GM21576 (cell line): ENCODE measurements around the gene PLAC8L1.
"Not testable (repeated sequence)": the region's sequence is repeated elsewhere in the genome, so short reads cannot be mapped to it uniquely, and the experiment has no call there.

Experiments used
- ATAC-seq: cut with Tn5 transposase; IDR thresholded peaks from one replicate; pipeline ENCODE4 v1.9.1; 2021; ENCODE audit warnings: mild to moderate bottlenecking, moderate library complexity; ENCODE audit not compliant: unreplicated experiment

PLAC8L1 gene, protein sequence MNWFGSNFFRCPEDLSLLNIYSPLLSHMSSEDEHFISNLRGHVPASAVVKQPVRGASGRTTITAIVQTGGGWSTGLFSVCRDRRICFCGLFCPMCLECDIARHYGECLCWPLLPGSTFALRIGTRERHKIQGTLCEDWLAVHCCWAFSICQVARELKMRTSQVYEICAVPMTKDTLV

DNA sequence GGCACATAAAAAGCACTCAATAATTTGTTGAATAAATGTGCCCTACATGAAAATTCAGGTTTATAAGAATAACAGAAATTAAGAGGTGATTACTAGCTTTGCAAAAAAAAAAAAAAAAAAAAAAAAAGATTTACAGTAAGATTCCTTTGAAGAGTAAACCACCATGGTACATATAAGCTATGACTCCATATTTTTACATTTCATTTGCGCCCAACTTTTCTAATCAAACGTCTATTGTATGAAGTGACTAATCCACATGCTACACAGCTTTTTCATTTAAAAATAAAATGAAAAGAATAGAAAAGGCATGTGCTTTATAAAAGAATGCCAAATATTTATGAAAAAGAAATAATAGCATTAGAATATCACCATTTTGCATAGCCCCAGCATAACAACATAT lies at the start of gene PLAC8L1:
Gene PLAC8L1 (minus strand): TSS at position 101 of the 400 bp plus-strand sequence. CDS start 1,266 bp downstream, outside the sequence.
- ATAC-seq = no peak

DNA sequence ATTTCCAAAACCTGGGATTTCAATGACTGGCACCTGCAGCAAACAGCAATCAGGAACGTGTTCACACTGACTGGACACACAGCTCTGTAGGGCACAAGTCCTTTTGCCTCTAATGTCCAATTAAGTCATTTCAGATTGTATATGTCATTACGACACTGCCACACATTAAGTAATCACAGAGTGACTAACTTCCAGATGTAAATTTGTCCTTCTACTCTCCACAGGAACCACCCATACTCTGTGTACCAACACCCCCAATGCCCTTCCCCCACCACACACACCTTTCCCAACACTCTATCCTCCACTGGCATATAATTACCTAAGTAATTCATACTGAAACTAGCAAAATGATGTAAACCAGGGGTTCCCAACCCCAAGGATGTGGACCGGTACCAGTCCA lies 46.6 kb upstream of the PLAC8L1 start:
- no peak for ATAC-seq

DNA sequence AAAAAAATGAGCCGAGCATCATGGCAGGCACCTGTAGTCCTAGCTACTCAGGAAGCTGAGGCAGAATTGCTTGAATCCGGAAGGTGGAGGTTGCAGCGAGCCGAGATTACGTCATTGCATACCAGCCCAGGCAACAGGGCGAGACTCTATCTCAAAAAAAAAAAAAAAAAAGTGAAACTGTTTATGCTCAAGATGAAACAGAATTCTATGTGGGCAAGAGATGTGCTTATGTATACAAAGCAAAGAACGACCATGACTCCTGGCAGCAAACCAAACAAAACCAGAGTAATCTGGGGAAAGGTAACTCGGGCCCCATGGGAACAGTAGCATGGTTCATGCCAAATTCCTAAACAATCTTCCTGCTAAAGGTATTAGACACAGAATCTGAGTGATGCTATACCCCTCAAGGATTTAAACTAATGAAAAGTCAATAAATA lies 32.6 kb upstream of the PLAC8L1 start:
- ATAC-seq = no peak

DNA sequence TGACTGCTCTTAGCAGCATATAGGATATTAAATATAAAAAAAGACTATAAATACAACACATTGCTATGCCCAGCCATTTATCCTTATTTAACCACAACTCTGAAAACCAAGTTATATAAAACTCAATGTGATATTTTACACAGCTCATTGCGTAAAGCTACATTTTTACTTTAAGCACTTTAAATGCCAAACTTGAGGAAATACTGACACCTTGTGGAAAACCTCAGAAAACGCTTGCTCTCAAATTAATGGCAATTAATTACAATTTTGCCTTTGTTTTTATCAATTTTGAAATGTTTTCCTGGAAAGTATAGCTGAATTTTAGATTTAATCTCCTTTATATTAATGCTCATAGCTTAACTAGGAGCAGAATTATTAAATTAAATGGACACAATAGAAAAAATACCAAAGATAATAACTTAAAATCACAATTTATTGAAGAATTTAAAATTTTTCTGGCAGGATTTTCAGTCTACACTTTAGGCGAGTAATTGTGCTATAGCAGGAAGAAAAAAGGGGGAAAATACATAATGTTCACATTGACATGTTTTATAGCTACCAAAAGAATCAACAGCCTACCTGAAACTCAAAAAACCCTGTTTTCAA lies 25.2 kb upstream of the PLAC8L1 start:
- no peak for ATAC-seq

DNA sequence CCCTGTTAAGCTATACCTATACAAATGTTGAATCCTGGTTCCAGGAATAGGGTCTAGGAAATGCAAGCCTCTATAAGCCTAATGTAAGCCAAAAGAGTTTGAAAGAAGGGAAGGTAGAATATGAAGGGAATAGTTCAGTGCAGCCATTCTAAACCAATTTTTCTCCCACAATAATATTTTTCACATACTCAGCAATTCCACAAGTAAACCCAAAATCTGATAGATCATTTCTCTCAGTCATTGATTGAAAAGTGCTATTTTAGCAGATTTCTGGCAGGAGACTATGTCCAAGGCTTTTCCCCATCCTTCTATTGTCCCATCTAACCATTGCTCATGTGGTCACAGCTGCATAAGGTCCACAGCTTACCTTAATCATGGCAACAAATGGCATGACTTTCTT lies 20.7 kb upstream of the PLAC8L1 start:
- no peak for ATAC-seq

DNA sequence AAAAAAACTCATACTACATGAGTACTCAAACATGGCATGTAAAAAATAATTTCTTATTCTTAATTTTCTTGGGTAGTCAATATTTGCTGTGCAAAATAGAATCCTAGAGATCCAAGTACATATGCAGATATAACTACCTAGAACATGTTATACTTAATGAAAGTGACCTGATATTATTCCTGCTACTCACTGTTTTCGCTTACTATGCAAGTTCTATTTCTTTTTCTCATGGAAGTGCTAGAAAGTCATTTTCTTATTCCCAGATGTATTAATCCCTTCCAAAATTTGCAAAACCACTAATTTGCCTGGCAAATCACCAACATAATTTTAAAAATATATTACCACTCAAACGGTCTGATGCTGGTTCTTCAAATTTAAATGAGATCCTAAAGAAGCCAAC lies 19.2 kb upstream of the PLAC8L1 start:
- ATAC-seq = no peak

DNA sequence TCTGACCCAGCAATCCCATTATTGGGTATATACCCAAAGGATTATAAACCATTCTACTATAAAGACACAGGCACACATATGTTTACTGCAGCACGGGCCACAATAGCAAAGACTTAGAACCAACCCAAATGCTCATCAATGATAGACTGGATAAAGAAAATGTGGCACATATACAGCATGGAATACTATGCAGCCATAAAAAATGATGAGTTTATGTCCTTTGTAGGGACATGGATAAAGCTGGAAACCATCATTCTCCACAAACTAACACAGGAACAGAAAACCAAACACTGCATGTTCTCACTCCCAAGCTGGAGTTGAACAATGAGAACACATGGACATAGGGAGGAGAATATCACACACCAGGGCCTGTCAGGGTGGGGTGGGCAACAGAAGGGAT lies 16.1 kb upstream of the PLAC8L1 start:
- not testable (repeated sequence) for ATAC-seq

DNA sequence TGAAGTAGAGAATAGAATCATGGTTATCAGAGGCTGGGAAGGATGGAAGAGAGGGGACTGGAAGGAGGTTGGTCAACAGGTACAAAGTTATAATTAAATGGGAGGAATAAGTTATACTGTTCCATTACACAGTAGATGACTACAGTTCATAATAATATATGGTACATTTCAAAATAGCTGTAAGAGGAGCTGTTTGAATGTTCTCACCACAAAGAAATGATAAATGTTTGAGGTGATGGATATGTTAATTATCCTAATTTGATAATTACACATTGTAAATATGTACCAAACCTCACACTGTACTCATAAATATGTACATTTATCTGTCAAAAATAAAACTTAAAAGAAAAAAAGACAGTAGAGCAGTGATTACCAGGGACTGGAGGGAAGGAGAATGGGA lies 12.9 kb upstream of the PLAC8L1 start:
- ATAC-seq = no peak

DNA sequence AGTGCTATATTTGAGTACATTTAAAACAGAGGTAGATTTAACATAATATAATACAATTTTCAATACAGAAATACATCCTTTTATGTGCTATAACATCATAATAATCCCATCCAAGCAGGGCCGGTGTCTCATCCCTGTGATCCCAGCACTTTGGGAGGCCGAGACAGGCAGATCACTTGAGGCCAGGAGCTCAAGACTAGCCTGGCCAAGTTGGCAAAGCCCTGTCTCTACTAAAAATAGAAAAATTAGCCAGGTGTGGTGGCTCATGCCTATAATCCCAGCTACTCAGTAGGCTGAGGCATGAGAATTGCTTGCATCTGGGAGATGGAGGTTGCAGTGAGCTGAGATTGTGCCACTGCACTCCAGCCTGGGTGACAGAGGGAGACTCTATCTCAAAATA lies 11.8 kb upstream of the PLAC8L1 start:
- ATAC-seq = not testable (repeated sequence)

DNA sequence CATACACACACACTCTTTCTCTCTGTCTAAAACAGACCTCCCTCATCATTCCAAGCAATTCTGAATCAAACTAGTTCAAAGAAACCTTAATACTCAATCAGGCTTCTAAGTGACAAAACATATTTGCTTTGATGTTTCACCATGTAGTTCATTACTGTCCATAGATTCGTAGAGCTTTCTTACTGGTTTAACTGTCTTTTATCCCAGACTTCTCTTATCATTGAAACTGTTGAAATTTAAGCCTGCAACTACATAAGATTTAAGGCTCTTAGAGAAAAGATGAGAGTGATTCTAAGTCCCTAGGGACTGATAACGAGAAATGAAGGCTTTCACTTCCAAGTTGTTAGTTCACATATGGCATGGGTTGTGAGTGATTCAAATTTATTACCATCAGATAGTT lies 11.0 kb upstream of the PLAC8L1 start:
- no peak for ATAC-seq

DNA sequence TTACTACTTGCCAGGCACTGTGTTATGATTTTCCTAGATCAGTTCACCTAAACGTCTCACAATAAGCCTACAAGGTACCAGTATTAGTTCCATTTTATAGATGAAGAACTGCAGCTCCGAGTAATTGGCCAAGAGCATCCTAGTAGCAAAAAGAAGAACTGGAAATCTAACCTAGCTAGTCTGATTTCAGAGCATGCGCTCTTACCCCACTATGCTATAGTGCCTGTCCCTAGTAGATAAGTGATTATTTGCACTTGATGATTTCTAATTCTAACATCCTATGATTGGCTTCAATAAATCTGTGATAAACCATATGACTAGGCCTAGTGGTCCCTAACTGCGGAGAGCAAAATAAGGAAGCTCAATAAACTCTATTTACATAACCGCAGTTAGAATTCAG lies 7.1 kb upstream of the PLAC8L1 start:
- no peak for ATAC-seq

DNA sequence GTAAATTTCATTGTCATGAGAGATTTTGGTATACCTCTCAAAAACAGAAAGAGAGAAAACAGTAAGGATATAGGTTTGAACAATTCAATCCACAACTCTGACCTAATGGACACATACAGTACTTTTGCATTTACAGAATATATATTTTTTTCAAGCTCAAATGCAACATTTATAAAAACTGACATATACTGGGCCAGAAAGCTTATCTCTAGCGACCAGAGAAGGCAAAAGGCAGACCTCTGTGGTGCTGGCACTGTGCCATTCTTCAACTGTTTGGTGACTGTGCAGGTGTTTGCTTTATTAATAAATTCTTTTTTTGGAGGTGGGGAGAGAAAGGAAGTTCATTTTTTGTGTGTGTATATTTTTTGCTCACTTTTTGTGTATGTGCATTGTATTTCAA lies 6.0 kb upstream of the PLAC8L1 start:
- no peak for ATAC-seq

DNA sequence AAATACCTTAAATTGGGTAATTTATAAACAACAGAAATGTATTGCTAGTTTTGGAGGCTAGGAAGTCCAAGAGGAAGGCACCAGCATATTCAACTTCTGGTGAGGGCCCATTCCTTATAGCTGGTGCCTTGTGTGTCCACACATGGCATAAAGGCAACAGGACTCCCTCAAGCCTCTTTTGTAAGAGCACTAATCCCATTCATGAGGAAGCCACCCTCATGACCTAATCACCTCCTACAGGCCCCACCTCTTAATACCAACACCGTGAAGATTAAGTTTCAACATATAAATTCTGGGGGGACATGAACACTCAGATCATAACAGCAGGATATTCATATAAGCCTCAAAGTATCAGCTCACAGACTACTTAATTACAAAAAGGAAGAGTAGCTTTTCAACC lies 4.0 kb upstream of the PLAC8L1 start:
- ATAC-seq = no peak

DNA sequence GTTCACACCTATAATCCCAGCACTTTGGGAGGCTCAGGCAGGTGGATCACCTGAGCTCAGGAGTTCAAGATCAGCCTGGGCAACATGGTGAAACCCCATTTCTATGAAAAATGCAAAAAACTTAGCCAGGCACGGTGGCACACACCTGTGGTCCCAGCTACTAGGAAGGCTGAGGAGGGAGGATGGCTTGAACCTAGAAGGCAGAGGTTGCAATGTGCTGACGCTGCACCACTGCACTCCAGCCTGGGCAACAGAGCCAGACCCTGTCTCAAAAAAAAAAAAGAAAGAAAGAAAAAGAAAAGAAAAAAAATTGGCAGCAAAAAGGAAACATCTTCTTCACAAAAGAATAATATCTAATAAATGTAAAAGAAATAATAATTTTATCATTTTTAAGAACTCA lies 3.5 kb upstream of the PLAC8L1 start:
- ATAC-seq = not testable (repeated sequence)

DNA sequence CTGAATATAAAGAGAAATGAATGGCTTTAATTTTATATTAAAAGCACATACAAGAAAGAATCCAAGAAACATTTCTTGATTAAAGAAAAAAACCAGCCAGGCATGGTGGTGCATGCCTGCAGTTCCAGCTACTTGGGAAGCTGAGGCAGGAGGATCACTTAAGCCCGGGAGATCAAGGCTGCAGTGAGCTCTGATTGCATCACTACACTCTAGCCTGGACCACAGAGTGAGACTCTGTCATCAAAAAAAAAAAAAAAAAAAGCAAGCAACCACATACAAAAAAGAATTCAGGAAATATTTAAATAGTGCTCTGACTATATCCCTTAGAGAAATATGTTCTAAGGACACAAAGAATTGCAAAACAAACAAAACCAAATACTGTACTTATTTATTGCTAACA lies 2.5 kb upstream of the PLAC8L1 start:
- no peak for ATAC-seq

DNA sequence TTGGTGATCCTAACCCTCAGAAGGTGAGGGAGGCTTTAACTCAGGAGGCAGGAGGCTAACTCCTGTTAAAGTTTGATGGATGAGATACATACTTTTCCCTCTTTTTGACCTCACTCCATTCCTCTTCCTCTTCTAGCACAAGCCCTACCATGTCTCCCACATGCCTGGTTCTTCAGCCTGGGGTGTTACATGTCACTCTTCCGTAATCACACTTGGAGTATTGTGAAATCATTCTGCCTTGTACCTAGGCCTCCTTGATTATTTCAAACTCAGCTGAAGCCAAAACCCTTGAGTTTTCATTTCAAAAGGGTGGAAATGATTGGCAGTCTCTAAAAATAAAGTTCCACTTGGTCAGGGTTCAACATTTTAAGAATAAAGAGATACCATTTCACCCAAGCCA lies 1.8 kb downstream of the PLAC8L1 start:
- no peak for ATAC-seq

DNA sequence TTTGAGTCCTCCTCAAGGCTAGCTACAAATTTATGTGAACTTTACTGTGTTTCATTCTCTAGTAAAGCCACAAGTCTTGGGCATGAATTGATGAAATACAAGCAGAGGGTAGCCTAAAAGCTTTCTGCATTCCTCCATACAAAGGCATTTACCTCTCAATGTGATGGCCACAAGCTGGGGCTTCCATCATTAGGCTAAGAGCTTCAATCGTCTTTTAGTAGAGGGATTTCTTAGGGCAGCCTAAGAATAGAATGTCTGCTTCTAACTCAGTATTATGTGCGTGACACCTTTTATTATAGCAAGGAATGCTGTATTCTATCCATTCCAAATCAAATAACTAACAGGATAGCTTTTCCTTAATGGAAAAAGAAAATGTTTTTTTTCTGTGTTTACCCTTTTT lies 3.7 kb downstream of the PLAC8L1 start:
- no peak for ATAC-seq

DNA sequence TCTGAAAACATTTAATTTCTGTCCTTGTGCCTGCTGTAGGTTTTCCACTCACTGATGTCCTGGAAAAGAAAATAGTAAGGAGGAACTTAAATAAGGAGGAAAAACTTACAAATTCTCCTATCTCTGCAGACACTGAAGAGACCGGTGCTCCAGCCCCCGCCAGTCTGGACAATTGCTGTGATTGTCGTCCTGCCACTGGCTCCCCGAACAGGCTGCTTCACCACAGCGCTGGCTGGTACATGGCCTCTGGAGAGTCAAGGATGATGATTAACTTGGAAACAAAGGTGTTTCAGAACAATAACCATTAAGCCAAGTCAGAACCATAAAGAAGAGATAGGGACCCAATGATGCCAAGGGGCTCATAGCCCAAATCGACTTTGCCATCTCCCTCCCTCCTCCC lies 7.3 kb downstream of the PLAC8L1 start:
- no peak for ATAC-seq

DNA sequence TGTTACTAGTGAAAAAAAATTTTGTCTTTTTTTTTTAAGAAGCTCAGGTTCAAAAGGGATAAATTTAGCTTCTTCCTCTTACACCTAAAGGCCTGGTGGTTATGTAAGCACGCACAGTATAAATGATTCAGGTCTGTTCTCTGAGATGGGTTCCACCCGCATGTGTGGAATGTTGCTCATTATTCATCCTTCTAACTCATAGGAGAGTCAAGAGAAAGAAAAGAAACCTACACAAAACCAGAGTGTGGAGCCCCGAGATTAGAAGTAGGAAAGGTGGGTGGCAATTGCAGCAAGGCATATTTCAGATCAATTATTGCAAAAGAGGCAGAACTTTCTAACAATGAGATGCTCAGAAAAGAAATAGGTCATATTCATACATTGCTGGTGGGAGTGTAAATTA lies 13.5 kb downstream of the PLAC8L1 start:
- ATAC-seq = no peak

DNA sequence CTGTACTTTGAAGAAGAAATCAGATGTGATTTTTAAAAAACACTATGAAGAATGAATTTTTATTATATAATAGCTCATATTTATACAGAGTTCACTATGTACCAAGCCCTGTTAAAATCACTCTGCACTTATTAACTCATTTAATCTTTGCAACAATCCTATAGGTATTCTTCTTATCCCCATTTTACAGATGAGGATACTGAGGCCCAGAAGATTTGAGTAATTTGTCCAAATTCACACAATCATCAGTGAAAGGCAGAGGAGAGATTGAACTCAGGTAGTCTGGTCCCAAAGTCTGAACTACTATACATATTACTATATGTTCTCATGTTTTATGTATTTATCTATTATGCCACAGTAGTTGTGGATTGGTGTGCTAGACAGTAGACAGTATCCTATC lies 16.1 kb downstream of the PLAC8L1 start:
- no peak for ATAC-seq

DNA sequence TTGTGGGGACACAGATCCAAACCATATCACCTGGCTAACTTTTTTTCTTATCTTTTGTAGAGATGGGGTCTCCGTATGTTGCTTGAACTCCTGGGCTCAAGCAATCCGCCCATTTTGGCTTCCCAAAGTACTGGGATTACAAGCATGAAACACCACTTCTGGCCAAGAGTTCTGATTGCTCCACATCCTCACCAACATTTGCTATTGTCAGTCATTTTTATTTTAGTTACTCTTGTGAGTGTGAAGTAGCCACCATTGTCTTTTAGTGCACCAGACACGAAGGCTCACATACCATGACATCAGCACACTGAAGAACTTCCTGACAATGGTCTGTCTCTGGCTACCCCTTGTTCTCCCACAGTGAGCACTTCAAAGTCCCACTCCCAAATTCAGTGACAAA lies 17.3 kb downstream of the PLAC8L1 start:
- no peak for ATAC-seq

DNA sequence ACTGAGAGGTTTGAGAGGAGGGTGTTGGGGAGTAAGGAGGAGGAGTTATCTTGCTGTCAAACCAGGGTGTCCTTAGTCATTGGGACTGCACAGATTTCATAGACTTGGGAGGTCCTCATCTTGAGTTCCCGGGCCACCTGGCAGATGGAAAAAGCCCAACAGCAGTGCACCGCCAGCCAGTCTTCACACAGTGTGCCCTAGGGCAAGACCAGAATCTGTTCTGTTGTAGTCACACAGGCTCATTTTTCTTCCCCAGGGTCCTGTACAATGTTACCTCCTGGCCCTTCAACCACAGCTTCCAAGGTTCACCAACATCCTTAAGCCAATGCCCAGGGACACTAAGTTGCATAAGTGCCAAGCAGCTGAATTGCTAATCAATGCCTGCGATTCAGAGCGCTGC lies 21.0 kb downstream of the PLAC8L1 start:
- no peak for ATAC-seq

DNA sequence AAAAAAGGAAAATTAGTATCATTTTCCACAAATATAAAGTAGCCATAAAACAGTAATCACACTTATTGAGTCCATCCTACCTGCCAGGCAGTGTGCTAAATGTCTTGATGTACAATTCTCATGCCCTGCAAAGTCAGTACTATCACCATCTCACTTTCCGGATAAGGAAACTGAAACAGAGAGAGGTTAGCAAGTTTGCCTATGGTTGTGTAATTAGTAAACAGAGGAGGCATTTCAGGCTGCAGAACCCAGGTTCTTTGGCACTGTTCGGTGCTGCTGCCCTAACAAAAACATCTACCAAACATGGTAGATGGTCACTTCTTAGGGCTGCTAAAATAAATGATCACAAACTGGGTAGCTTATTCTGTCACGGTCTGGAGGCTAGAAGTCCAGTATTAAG lies 22.6 kb downstream of the PLAC8L1 start:
- ATAC-seq = peak; percentile 91
